ENCODE measurements around the gene HOXC13.

HOXC13 gene

DNA sequence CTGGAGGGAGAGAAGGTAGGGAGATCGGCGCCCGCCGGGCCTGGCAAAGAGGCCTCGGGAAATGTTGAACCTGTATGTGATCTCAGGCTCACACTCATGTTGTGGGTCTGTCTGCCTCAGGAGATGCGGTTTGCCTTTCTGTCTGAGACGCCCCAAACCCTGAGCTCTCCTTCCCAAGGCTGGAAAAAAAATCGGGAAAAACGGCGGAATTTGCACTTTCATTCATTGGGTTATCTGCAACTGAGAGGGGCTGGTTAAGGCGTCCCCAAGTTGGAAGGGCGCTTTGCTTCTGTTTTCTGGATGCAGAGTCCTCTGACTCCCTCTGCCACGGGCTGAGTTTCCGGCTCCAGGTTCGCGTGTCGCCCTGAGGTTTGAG, 56.4 kb downstream of the HOXC13 start:
- DNase-seq (ENCODE audit: low spot score), result no peak
- in situ Hi-C loops (cut with MboI; ENCODE audit: low sequenced_read_pairs, unreplicated experiment), result no loop called here
- no peak for TF ChIP-seq CTCF (IDR thresholded peaks at IDR 0.05; ENCODE audit: borderline replicate concordance, control extremely low read depth, extremely low read depth, insufficient read depth, missing control alignments)

DNA sequence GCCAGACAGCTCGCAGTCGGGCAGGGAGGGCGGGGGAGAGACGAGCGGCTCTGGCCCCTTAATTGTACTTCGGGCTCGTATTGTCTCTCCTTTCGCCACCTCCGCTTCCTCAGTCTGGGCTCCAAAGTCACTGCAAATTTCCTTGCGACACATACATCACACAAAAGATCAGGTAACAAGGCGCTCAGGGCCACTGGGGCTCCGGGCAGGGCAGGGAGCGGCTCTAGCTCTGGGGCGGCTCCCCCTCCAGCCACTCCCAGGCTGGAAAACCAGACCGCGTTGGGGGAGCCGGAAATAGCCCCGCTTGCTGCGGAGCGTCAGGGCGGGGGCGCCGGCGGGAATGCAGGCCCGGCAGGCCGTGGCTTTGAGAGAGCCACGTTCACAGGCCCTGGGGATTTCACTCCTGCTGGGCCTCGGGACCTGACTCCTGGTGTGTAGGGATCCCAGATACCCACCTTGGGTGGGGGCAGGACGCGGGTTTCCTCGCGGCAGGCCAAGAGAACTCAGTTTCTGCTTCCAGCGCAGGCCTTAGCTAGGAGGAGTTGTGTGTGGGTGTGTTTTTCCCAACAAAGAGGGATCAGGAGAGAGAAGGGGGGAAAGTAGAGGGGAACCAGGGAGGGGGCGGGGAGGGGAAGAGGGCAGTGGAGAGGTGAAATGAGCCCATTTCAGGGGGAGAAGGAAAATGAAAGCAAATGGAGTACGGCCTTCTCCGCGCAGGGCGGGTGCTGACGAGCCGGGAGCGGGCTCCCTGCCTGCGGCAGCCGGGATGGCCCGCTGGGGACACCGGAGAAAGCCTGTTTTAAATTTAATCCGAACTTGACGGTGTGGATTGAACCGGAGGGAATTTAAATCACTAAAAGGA, 57.0 kb downstream of the HOXC13 start:
- no peak for TF ChIP-seq CTCF (IDR thresholded peaks at IDR 0.05; ENCODE audit: borderline replicate concordance, control extremely low read depth, extremely low read depth, insufficient read depth, missing control alignments)
- no peak for DNase-seq (ENCODE audit: low spot score)
- in situ Hi-C loops (cut with MboI; ENCODE audit: low sequenced_read_pairs, unreplicated experiment), result no loop called here

All from GM13976 (cell line).